Measurements from ENCODE around the gene GPC3. TPM values are rescaled to one million over a fixed set of nuclear protein-coding genes. Genes with fewer than 3 reads are reported as not detected.

The GPC3 gene
- total RNA-seq, 1 experiment from 2014 or later = 0.98 TPM

GRCh38 chrX:133745349-133745748, 240.0 kb downstream of the GPC3 start:
- Histone ChIP-seq H3K9me2 (ENCODE audit: insufficient read depth) (no peaks in the 10 kb centered on the region), H3K27ac (ENCODE audit: low read depth, low read length) (no peak overlapping the region), H3K4me1 (ENCODE audit: control insufficient read depth in 1 of 2, insufficient read depth in 2 of 2, low read length in 2 of 2) (no peaks in the 10 kb centered on the region), H2AFZ (ENCODE audit: low read depth, low read length, poor library complexity, severe bottlenecking) (no peak overlapping the region), H3K4me3 (replicated peaks in 1 of 2; ENCODE audit: low read depth in 1 of 2, low read length in 2 of 2) (no peak overlapping the region), H3K9me3 (ENCODE audit: control insufficient read depth in 1 of 2, insufficient read depth in 1 of 2, low read depth in 1 of 2, low read length in 2 of 2) (no peaks in the 10 kb centered on the region), H3K27me3 (ENCODE audit: insufficient read depth, low read length) (no peaks in the 10 kb centered on the region), H3K4me2 (ENCODE audit: low read length) (no peak overlapping the region), H3K79me2 (ENCODE audit: insufficient read depth, low read length) (no peaks in the 10 kb centered on the region), H3K9ac (ENCODE audit: low read length) (no peak overlapping the region), H3K36me3 (ENCODE audit: control insufficient read depth in 1 of 2, insufficient read depth in 2 of 2, low read length in 2 of 2) (no peaks in the 10 kb centered on the region), H4K20me1 (ENCODE audit: insufficient read depth) (no peaks in the 10 kb centered on the region)
- POLR2A ChIA-PET = no interaction called here
- RAD21 ChIA-PET (ENCODE audit: low non-redundant PET in 1 of 2, low total read pairs in 2 of 2, uncharacterized antibody in 2 of 2, unreplicated experiment in 2 of 2) = no interaction called here
- BruUV-seq (replicated peaks) = no TSS peak
- TF ChIP-seq ZNF274 (IDR thresholded peaks at IDR 0.05; ENCODE audit: low read depth, low read length) = no peak
- TF ChIP-seq POLR2AphosphoS5 (IDR thresholded peaks at IDR 0.05; ENCODE audit: low read depth, low read length) = no peak
- no peak for TF ChIP-seq TCF7L2 (IDR thresholded peaks at IDR 0.05; ENCODE audit: borderline replicate concordance, extremely low read depth, insufficient read depth, insufficient read length)
- TF ChIP-seq SRF (IDR thresholded peaks at IDR 0.05; ENCODE audit: low read depth) = no peak
- TF ChIP-seq CTCF (IDR thresholded peaks at IDR 0.05 in 2 of 3, conservative IDR thresholded peaks at IDR 0.05 in 1 of 3; ENCODE audit: borderline replicate concordance in 1 of 3, insufficient read depth in 1 of 3, low read depth in 2 of 3, low read length in 2 of 3) = 0 out of 6 replicates have a peak, but pooled peaks of 1 of the 3 experiments have one; percentile 4
- TF ChIP-seq ZBTB33 (IDR thresholded peaks at IDR 0.05; ENCODE audit: extremely low read depth, insufficient replicate concordance, low read length) = no peak
- no peak for TF ChIP-seq ATF3 (IDR thresholded peaks at IDR 0.05)
- TF ChIP-seq CEBPB (IDR thresholded peaks at IDR 0.05; ENCODE audit: low read depth) = no peak
- no peak for TF ChIP-seq POLR2A (IDR thresholded peaks at IDR 0.05; ENCODE audit: borderline replicate concordance, extremely low read depth, insufficient read depth, insufficient read length)
- 0 out of 2 replicates have a peak, but pooled peaks have one; percentile 13 for TF ChIP-seq RAD21 (IDR thresholded peaks at IDR 0.05; ENCODE audit: low read depth)
- no peak for TF ChIP-seq CBX3 (IDR thresholded peaks at IDR 0.05; ENCODE audit: low read depth)
- ATAC-seq = no peak
- no peak for DNase-seq (ENCODE audit: low read depth, low spot score)
- intact Hi-C loops (cut with micrococcal nuclease) = no loop called here
- CTCF ChIA-PET = interaction anchor here (0.9 to 1.3 kb wide), 2 partner anchors 48 to 275 kb away, joined by 3 to 4 read pairs; no protein-coding TSS in a partner anchor
